Stimulated activated CD8-positive, alpha-beta memory T cell treated with anti-CD3 and anti-CD28 coated beads, Interleukin-15, amount 100 ng/mL, for 48 hours (primary cell): ENCODE results near the gene KIFBP.
A peak's percentile ranks its signal among the peaks of the same experiment; 100 is the strongest.
"Not testable (repeated sequence)": the region's sequence is repeated elsewhere in the genome, so short reads cannot be mapped to it uniquely, and the experiment has no call there.

ENCODE experiments used
- DNase-seq, 2 donors: peaks; one replicate each; pipeline ENCODE4 v3.0.0-alpha.2; 2020; ENCODE audit warnings: low read depth in 2 of 2

KIFBP gene

GRCh38 chr10:68988530-68989316, at the start of gene KIFBP:
Gene KIFBP, plus strand, starts transcription at chr10:68988803. Its CDS starts 30 bp downstream, at chr10:68988833.
- DNase-seq = peak; percentile 78 to 81

- no peak for DNase-seq
These were observed 49.7 kb upstream of the KIFBP start for GRCh38 chr10:68938884-68939283.

GRCh38 chr10:68940917-68941316, 47.7 kb upstream of the KIFBP start:
- not testable (repeated sequence) for DNase-seq

- no peak for DNase-seq
These were observed 38.0 kb upstream of the KIFBP start for GRCh38 chr10:68950598-68950997.

GRCh38 chr10:68954904-68955303, 33.7 kb upstream of the KIFBP start:
- DNase-seq = no peak

GRCh38 chr10:68955355-68955831, 33.2 kb upstream of the KIFBP start:
- peak in 1 of 2 donors; percentile 16 for DNase-seq

- DNase-seq = peak; percentile 82 to 86
These were observed 32.6 kb upstream of the KIFBP start, which contains the start of gene DDX21 for GRCh38 chr10:68955832-68956532. Gene DDX21, plus strand, starts transcription at chr10:68956170. Its CDS starts 56 bp downstream, at chr10:68956226.

GRCh38 chr10:68957284-68957615, 31.4 kb upstream of the KIFBP start:
- DNase-seq = no peak

- DNase-seq = no peak
These were observed 30.9 kb upstream of the KIFBP start for GRCh38 chr10:68957654-68958053.

GRCh38 chr10:68959695-68960527, 28.7 kb upstream of the KIFBP start:
- no peak for DNase-seq

GRCh38 chr10:68963151-68963550, 25.5 kb upstream of the KIFBP start:
- DNase-seq = no peak

- DNase-seq = no peak
These were observed 14.6 kb upstream of the KIFBP start for GRCh38 chr10:68973975-68974374.

GRCh38 chr10:68975936-68976473, 12.6 kb upstream of the KIFBP start:
- not testable (repeated sequence) for DNase-seq

GRCh38 chr10:68979738-68980137, 8.9 kb upstream of the KIFBP start:
- DNase-seq = not testable (repeated sequence)

- no peak for DNase-seq
These were observed 7.5 kb upstream of the KIFBP start for GRCh38 chr10:68981074-68981473.

GRCh38 chr10:68982389-68982788, 6.2 kb upstream of the KIFBP start:
- no peak for DNase-seq

- no peak for DNase-seq
These were observed 992 bp upstream of the KIFBP start for GRCh38 chr10:68987611-68988010.

- no peak for DNase-seq
These were observed 851 bp downstream of the KIFBP start for GRCh38 chr10:68989317-68989990.

- no peak for DNase-seq
These were observed 4.2 kb downstream of the KIFBP start for GRCh38 chr10:68992636-68993440.

- no peak for DNase-seq
These were observed 8.6 kb downstream of the KIFBP start for GRCh38 chr10:68997211-68997610.
